Adrenal gland (tissue), 5 donors: ENCODE measurements around the gene TTC33.

Experiments used
- CTCF ChIP-seq, 6 experiments: fragments of 450-650 bp in 4 of 6; fragments of 200-600 bp in 2 of 6; sonication (generic) in 1 of 6; IDR thresholded peaks; 1 replicate in 5 of 6; 2 replicates in 1 of 6; pipeline versions ENCODE4 v1.5.1 to v1.8.0; 2016 to 2021; ENCODE audit warnings: antibody characterized with exemption in 6 of 6, mild to moderate bottlenecking in 2 of 6, moderate library complexity in 1 of 6
- POLR2A ChIP-seq, 2 donors: fragments of 450-650 bp; IDR thresholded peaks; one replicate each; pipeline ENCODE4 v1.6.1; 2017; ENCODE audit warnings: antibody characterized with exemption in 2 of 2, mild to moderate bottlenecking in 2 of 2, moderate library complexity in 1 of 2
- donor health status: DM: no; HTN: no; CAD: no.

GRCh38 chr5:40481241-40481640 lies 274.5 kb downstream of the TTC33 start:
- TF ChIP-seq CTCF (IDR thresholded peaks at IDR 0.05), result no peak
- no peak for TF ChIP-seq POLR2A (IDR thresholded peaks at IDR 0.05)
